ENCODE data around the gene SPG11.

The SPG11 gene

GRCh38 chr15:44519537-44519936 is 143.9 kb downstream of the SPG11 start:
- Histone ChIP-seq H3K36me3 (replicated peaks; ENCODE audit: low read depth, low read length) (peaks cover 13% of the 10 kb centered on the region), H3K4me2 (ENCODE audit: low read length) (no peak overlapping the region), H3K27ac (ENCODE audit: low read length) (no peak overlapping the region), H2AFZ (ENCODE audit: low read depth, low read length) (no peak overlapping the region), H3K79me2 (ENCODE audit: low read length) (no peaks in the 10 kb centered on the region), H3K27me3 (ENCODE audit: low read depth, low read length) (no peaks in the 10 kb centered on the region), H3K9ac (ENCODE audit: low read length) (no peak overlapping the region), H3K4me1 (ENCODE audit: low read length) (no peaks in the 10 kb centered on the region), H4K20me1 (ENCODE audit: insufficient read depth, low read length) (no peaks in the 10 kb centered on the region), H3K4me3 (ENCODE audit: low read length) (no peak overlapping the region), H3K9me3 (ENCODE audit: insufficient read depth, low read length) (no peaks in the 10 kb centered on the region)
- no peak for TF ChIP-seq EZH2phosphoT487 (IDR thresholded peaks at IDR 0.05; ENCODE audit: low read depth)
- TF ChIP-seq CTCF (IDR thresholded peaks at IDR 0.05; ENCODE audit: low read depth, low read length) = no peak

GRCh38 chr15:44516436-44516835 is 147.0 kb downstream of the SPG11 start:
- TF ChIP-seq CTCF (IDR thresholded peaks at IDR 0.05; ENCODE audit: low read depth, low read length) (no peak), EZH2phosphoT487 (IDR thresholded peaks at IDR 0.05; ENCODE audit: low read depth) (no peak)
- no peak overlapping the region for H3K9ac ChIP-seq (ENCODE audit: low read length)
- no peak overlapping the region for H3K27ac ChIP-seq (ENCODE audit: low read length)
- H4K20me1 ChIP-seq (ENCODE audit: insufficient read depth, low read length) = no peaks in the 10 kb centered on the region
- H3K27me3 ChIP-seq (ENCODE audit: low read depth, low read length) = no peaks in the 10 kb centered on the region
- H3K9me3 ChIP-seq (ENCODE audit: insufficient read depth, low read length) = no peaks in the 10 kb centered on the region
- no peaks in the 10 kb centered on the region for H3K4me1 ChIP-seq (ENCODE audit: low read length)
- peaks cover 7% of the 10 kb centered on the region for H3K36me3 ChIP-seq (replicated peaks; ENCODE audit: low read depth, low read length)
- H2AFZ ChIP-seq (ENCODE audit: low read depth, low read length) = no peak overlapping the region
- H3K79me2 ChIP-seq (ENCODE audit: low read length) = no peaks in the 10 kb centered on the region
- no peak overlapping the region for H3K4me2 ChIP-seq (ENCODE audit: low read length)
- no peak overlapping the region for H3K4me3 ChIP-seq (ENCODE audit: low read length)

Data from OCI-LY3 (cell line).